ENCODE results near the gene LSM3.

Gene LSM3

GRCh38 chr3:14242490-14243311, 64.1 kb downstream of the LSM3 start:
- no peak for DNase-seq (ENCODE audit: low spot score)
- TF ChIP-seq CTCF (IDR thresholded peaks at IDR 0.05; ENCODE audit: extremely low read depth, missing control alignments) = no peak

- TF ChIP-seq CTCF (IDR thresholded peaks at IDR 0.05; ENCODE audit: extremely low read depth, missing control alignments) = no peak
Observed at GRCh38 chr3:14243782-14244181, 65.2 kb downstream of the LSM3 start.

GRCh38 chr3:14244521-14245247, 66.1 kb downstream of the LSM3 start:
- no peak for DNase-seq (ENCODE audit: low spot score)
- no peak for TF ChIP-seq CTCF (IDR thresholded peaks at IDR 0.05; ENCODE audit: extremely low read depth, missing control alignments)

More at GRCh38 chr3:14243782-14244181, 65.2 kb downstream of the LSM3 start:
- peak; percentile 0 for DNase-seq (ENCODE audit: low spot score)

GRCh38 chr3:14245248-14245639, 66.6 kb downstream of the LSM3 start:
- DNase-seq (ENCODE audit: low spot score) = no peak
- TF ChIP-seq CTCF (IDR thresholded peaks at IDR 0.05; ENCODE audit: extremely low read depth, missing control alignments) = no peak

GRCh38 chr3:14245822-14246221, 67.2 kb downstream of the LSM3 start:
- DNase-seq (ENCODE audit: low spot score) = no peak
- no peak for TF ChIP-seq CTCF (IDR thresholded peaks at IDR 0.05; ENCODE audit: extremely low read depth, missing control alignments)

- no peak for TF ChIP-seq CTCF (IDR thresholded peaks at IDR 0.05; ENCODE audit: extremely low read depth, missing control alignments)
- DNase-seq (ENCODE audit: low spot score) = no peak
Observed at GRCh38 chr3:14246414-14246813, 67.8 kb downstream of the LSM3 start.

- TF ChIP-seq CTCF (IDR thresholded peaks at IDR 0.05; ENCODE audit: extremely low read depth, missing control alignments) = no peak
- no peak for DNase-seq (ENCODE audit: low spot score)
Observed at GRCh38 chr3:14248477-14248848, 69.8 kb downstream of the LSM3 start.

Measured in GM20000 (cell line).